Measurements from ENCODE around the gene TMEM54.

Gene TMEM54

DNA sequence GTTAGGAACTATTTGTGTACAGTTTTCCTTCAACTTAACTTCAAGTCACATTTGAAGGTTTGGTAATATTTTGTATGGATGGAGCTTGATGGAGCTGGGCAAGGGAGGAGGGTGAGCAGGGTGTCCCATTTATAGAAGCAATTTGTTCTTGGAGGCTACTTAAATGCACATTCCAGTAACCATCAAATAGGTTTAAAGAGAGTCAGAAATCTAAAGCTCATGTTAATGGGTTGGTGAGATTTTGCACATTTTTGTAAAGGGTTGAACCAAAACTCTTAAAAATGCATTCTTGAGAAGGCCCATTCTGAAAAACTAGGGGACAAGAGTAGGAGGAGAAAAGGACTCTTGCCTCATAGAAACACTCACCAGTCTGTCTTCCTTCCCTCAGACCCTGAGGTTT lies 40.6 kb downstream of the TMEM54 start:
- DNase-seq, result no peak

DNA sequence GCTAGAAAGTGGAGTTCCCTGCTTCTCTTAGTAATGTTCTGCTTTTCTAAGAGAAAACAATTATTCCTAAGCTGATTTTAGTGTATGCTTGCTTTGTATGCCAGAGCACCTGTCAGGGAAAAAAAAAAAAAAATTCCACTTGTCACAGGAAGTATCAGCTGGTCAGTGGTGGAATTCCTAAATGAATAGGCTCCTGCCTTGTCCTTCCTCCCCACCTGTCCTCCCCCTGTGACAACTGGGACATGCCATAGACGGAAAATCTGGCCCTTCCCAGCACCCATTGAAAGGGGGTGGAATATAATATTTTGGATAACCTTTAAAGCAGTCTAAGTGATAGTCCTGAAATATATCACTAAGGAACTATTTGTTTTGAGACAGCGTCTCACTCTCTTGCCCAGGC lies 41.3 kb downstream of the TMEM54 start:
- DNase-seq, result no peak

DNA sequence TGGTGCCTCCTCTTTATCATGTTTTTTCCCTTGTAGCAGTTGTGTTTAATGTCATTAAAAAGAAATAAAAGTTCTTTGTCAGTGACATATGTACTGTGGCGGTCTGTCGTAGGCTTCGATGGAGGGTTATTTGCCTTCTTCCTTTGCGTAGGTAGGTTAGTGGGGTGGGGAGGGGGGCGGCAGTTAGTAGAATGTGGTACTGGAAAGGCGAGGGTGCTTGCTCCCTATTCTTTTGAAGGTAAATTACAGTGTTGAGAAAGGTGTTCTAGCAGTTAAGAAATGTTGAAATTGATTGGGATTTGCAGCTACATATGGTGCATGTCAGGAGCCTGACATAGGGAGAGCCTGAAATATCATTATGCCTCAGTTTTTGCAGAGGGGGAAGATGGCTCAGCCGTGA lies 42.4 kb downstream of the TMEM54 start:
- no peak for DNase-seq

DNA sequence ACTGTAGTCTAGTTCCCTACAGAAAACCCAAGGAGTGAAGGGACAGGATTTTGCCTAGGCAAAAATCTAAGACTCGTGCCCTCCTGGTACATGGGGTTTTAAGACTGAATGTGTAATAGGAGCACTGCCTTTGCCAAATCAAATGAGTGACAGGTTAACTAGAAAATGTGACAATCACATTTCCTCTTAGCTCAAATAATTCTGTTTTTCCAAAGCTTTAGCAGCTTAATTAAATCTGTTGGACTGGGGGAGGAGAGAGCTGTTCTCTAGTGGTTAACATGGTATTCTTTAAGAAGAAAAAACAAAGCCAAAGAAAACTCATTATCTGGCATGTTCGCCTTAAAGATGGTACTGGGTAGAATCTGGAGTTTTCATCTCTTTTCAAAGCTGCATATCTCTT lies 43.1 kb downstream of the TMEM54 start:
- DNase-seq, result no peak

DNA sequence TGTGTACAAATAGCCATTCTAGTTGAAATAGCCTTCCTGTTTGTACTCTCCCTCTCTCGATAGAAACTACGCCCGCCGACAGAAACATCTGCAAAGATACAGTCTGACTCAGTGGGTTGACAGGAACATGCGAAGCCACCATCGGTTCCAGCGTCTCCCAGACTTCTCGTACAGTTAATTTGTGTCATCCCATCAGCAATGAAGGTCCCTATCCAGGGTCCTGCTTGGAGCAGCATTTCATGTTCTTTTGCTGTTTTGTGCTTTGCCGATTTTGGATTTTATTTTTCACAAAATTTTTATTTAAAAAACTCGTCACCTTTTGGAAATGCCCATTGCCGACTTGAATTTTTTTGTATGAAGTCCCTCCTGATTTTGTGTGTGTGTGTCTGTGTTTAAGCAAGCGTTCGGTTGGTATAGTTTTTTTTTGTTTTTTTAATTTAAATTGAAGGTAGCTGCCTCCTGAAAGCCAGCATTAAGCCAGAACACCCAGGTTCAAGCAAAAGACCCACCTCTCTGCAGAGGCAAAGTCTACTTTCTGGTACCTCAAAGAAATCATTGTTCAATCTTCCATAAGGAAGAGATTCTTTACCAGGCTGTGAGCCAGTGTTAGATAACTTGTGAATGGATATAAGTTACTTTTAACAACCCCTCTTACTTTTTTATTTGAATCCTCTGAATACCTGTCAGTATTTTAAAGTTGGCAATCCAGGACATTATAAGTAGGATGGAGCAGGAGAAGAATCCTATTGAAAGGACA lies 45.1 kb downstream of the TMEM54 start:
- DNase-seq, result no peak

DNA sequence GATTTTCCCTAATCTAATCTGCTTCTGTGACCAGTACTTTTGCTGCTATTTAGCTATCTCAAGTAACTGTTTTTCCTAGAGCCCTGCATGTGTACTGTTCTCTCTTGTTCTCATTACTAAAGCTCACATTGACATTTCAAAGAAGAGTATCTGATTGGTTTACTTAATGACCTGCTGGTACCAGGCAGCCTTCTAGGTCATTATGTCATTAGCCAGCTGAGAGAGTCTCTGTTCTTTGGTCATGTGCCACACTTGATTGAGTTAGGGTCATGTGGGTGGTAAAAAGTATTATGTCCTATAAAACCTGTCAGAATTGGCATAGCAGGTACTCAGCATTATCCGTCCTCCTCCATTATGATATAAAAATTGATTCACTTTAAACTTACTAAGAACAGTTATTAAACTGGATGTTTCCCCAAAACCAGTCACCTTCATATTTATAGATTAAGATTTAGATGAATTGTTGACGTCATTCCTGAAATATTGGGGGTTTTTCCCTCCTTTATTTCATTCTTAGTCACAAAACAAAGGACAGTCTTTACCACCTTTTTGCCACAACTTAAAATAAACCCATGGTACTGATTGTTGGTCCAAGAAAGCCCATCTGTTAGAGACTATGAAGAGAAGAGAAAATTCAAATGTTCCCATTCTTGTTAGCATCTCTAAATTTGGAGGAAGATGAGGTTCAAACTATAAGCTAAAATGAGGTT lies 52.7 kb downstream of the TMEM54 start:
- peak; percentile 2 for DNase-seq

Data from NCI-H1105 (cell line).